HEK293 (cell line): Measurements from ENCODE around the gene NTRK3.

Experiments used
- CTCF ChIA-PET: fragments of 350-600 bp; formaldehyde crosslinking; extraction: SDS; loops from one replicate; lab custom pipeline; 2021; ENCODE audit warnings: antibody characterized with exemption; lab: Yijun Ruan, JAX
- POLR2A ChIA-PET: fragments of 300-600 bp; formaldehyde crosslinking; extraction: SDS; loops from one replicate; lab custom pipeline; 2020; ENCODE audit warnings: antibody characterized with exemption, inconsistent platforms; lab: Yijun Ruan, JAX
- H3K27ac ChIP-seq: fragments of 200-500 bp; sonication (Bioruptor generic); 2 replicates; pipeline ENCODE4 v1.5.1; 2014; ENCODE audit warnings: low read depth, low read length, control low read depth, inconsistent platforms; ENCODE audit errors: extremely low read depth
- H3K36me3 ChIP-seq, 2 experiments: fragments of 200-500 bp in 1 of 2; sonication (Bioruptor generic) in 1 of 2; 1 replicate in 1 of 2; 2 replicates in 1 of 2; pipeline ENCODE4 v1.5.1; 2014 to 2017; ENCODE audit warnings: inconsistent platforms in 2 of 2, low read length in 2 of 2; ENCODE audit not compliant: control insufficient read depth in 2 of 2, insufficient read depth in 1 of 2
- H3K4me1 ChIP-seq: fragments of 200-500 bp; sonication (Bioruptor generic); 2 replicates; pipeline ENCODE4 v1.5.1; 2014; ENCODE audit warnings: mild to moderate bottlenecking, low read length, inconsistent platforms; ENCODE audit not compliant: control insufficient read depth, insufficient read depth
- H3K4me3 ChIP-seq: 2 replicates; pipeline ENCODE4 v1.5.1; 2011; ENCODE audit warnings: low read depth, mild to moderate bottlenecking, control low read depth, low read length, moderate library complexity
- H3K9me3 ChIP-seq: fragments of 200-500 bp; sonication (Bioruptor generic); 2 replicates; pipeline ENCODE4 v1.5.1; 2014; ENCODE audit warnings: low read depth, low read length, inconsistent platforms; ENCODE audit not compliant: control insufficient read depth, insufficient read depth
- HOXA7 ChIP-seq: sonication (generic); formaldehyde crosslinking; IDR thresholded peaks from 2 replicates; pipeline ENCODE4 v1.8.1; 2022; ENCODE audit warnings: missing genetic modification reagents, borderline replicate concordance
- OVOL3 ChIP-seq: fragments of 450-650 bp; formaldehyde crosslinking; IDR thresholded peaks from 2 replicates; pipeline ENCODE4 v1.5.1; 2016; ENCODE audit warnings: missing biosample characterization, missing genetic modification characterization
- SCRT1 ChIP-seq: fragments of 450-650 bp; formaldehyde crosslinking; IDR thresholded peaks from 2 replicates; pipeline ENCODE4 v1.5.1; 2016; ENCODE audit warnings: missing biosample characterization, missing genetic modification characterization, borderline replicate concordance
- ZBTB20 ChIP-seq: fragments of 450-650 bp; formaldehyde crosslinking; IDR thresholded peaks from 2 replicates; pipeline ENCODE4 v1.5.1; 2016; ENCODE audit warnings: missing biosample characterization, missing genetic modification characterization
- ZBTB26 ChIP-seq: fragments of 450-650 bp; formaldehyde crosslinking; optimal IDR thresholded peaks from 2 replicates; pipeline ENCODE3; 2016; ENCODE audit warnings: missing biosample characterization, mild to moderate bottlenecking, missing genetic modification characterization
- ZBTB6 ChIP-seq: fragments of 450-650 bp; formaldehyde crosslinking; IDR thresholded peaks from 2 replicates; pipeline ENCODE4 v1.5.1; 2017; ENCODE audit warnings: missing biosample characterization, missing genetic modification characterization
- ZEB2 ChIP-seq: fragments of 450-650 bp; formaldehyde crosslinking; IDR thresholded peaks from 2 replicates; pipeline ENCODE4 v1.5.1; 2016; ENCODE audit warnings: missing biosample characterization, missing genetic modification characterization
- ZFHX2 ChIP-seq: fragments of 450-650 bp; formaldehyde crosslinking; conservative IDR thresholded peaks from 2 replicates; pipeline ENCODE4 v1.5.1; 2016; ENCODE audit warnings: missing biosample characterization, missing genetic modification characterization
- ZFP69B ChIP-seq: fragments of 450-650 bp; formaldehyde crosslinking; IDR thresholded peaks from 2 replicates; pipeline ENCODE4 v1.5.1; 2016; ENCODE audit warnings: missing biosample characterization, missing genetic modification characterization
- ZNF10 ChIP-seq: fragments of 450-650 bp; formaldehyde crosslinking; IDR thresholded peaks from 2 replicates; pipeline ENCODE4 v1.5.1; 2017; ENCODE audit warnings: missing biosample characterization, missing genetic modification characterization
- ZNF24 ChIP-seq: fragments of 450-650 bp; formaldehyde crosslinking; IDR thresholded peaks from 2 replicates; pipeline ENCODE4 v1.5.1; 2016; ENCODE audit warnings: missing biosample characterization, missing genetic modification characterization
- ZNF280C ChIP-seq: fragments of 450-650 bp; formaldehyde crosslinking; IDR thresholded peaks from 2 replicates; pipeline ENCODE4 v1.5.1; 2016; ENCODE audit warnings: missing biosample characterization, missing genetic modification characterization
- ZNF311 ChIP-seq: fragments of 450-650 bp; formaldehyde crosslinking; IDR thresholded peaks from 2 replicates; pipeline ENCODE4 v1.5.1; 2017; ENCODE audit warnings: missing biosample characterization, missing genetic modification characterization, borderline replicate concordance
- ZNF354C ChIP-seq: fragments of 450-650 bp; formaldehyde crosslinking; IDR thresholded peaks from 2 replicates; pipeline ENCODE4 v1.5.1; 2016; ENCODE audit warnings: missing biosample characterization, missing genetic modification characterization, low read depth, borderline replicate concordance
- ZNF404 ChIP-seq: fragments of 450-650 bp; formaldehyde crosslinking; IDR thresholded peaks from 2 replicates; pipeline ENCODE4 v1.5.1; 2017; ENCODE audit warnings: missing biosample characterization, missing genetic modification characterization
- ZNF529 ChIP-seq: fragments of 450-650 bp; formaldehyde crosslinking; IDR thresholded peaks from 2 replicates; pipeline ENCODE4 v1.5.1; 2017; ENCODE audit warnings: missing genetic modification characterization, missing biosample characterization; ENCODE audit not compliant: insufficient replicate concordance
- ZNF571 ChIP-seq: fragments of 450-650 bp; formaldehyde crosslinking; IDR thresholded peaks from 2 replicates; pipeline ENCODE4 v1.5.0; 2017; ENCODE audit warnings: missing biosample characterization, missing genetic modification characterization
- ZNF629 ChIP-seq: fragments of 450-650 bp; formaldehyde crosslinking; IDR thresholded peaks from 2 replicates; pipeline ENCODE4 v1.5.1; 2017; ENCODE audit warnings: missing biosample characterization, missing genetic modification characterization
- ZNF791 ChIP-seq: fragments of 450-650 bp; formaldehyde crosslinking; IDR thresholded peaks from 2 replicates; pipeline ENCODE4 v1.5.1; 2016; ENCODE audit warnings: missing biosample characterization, missing genetic modification characterization
- TF ChIP-seq, protein P1 (sequence below): fragments of 450-650 bp; formaldehyde crosslinking; IDR thresholded peaks from 2 replicates; pipeline ENCODE4 v1.5.1; 2016; ENCODE audit warnings: missing biosample characterization, missing genetic modification characterization, borderline replicate concordance
- TF ChIP-seq, protein P2 (sequence below): fragments of 450-650 bp; formaldehyde crosslinking; IDR thresholded peaks from 2 replicates; pipeline ENCODE4 v1.5.1; 2016; ENCODE audit warnings: missing biosample characterization, missing genetic modification characterization
- TF ChIP-seq, protein P3 (sequence below): sonication (generic); formaldehyde crosslinking; IDR thresholded peaks from 2 replicates; pipeline ENCODE4 v1.8.1; 2022; ENCODE audit warnings: mild to moderate bottlenecking, moderate library complexity, missing genetic modification reagents
- TF ChIP-seq, protein P4 (sequence below): fragments of 450-650 bp; formaldehyde crosslinking; IDR thresholded peaks from 2 replicates; pipeline ENCODE4 v1.5.1; 2016; ENCODE audit warnings: missing biosample characterization, missing genetic modification characterization

NTRK3 gene

DNA sequence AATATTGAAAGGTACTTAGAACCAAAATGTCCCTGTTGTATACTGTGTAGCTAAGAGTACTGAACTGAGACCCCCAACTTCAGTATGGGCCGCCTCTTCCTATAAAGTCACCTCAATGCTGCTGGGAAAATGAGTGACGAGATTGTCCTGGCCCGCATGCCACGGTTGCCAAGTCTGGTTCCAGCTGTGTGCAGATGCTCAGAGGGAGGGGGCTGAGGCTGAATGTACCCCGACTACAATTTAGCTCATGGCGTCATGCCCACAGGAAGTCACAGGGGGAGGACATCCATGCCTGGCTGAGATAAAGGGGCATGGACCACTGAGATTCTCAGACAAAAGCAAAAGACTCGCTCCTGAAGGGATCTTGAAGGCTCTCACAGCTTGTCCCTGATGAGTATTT is 271.1 kb downstream of the NTRK3 start:
- CTCF ChIA-PET: interaction anchor here (0.5 kb wide), 1 partner anchor 1057 kb away, joined by 3 read pairs; no protein-coding TSS in a partner anchor
- no peak overlapping the region for H3K27ac ChIP-seq
- no peaks in the 10 kb centered on the region for H3K36me3 ChIP-seq
- H3K9me3 ChIP-seq: no peaks in the 10 kb centered on the region
- H3K4me3 ChIP-seq: no peak overlapping the region
- POLR2A ChIA-PET: no interaction called here
- H3K4me1 ChIP-seq: no peaks in the 10 kb centered on the region
- TF ChIP-seq ZNF24 (no peak), ZBTB6 (tag by site-specific recombination) (no peak), ZNF10 (tag by site-specific recombination) (no peak), ZNF280C (tag by site-specific recombination) (no peak), ZNF529 (no peak), ZNF571 (tag by site-specific recombination) (no peak), SCRT1 (tag by site-specific recombination) (no peak), ZNF791 (tag by site-specific recombination) (no peak), ZNF354C (tag by site-specific recombination) (no peak), OVOL3 (tag by site-specific recombination) (no peak), ZEB2 (no peak)
- TF ChIP-seq, protein P1, sequence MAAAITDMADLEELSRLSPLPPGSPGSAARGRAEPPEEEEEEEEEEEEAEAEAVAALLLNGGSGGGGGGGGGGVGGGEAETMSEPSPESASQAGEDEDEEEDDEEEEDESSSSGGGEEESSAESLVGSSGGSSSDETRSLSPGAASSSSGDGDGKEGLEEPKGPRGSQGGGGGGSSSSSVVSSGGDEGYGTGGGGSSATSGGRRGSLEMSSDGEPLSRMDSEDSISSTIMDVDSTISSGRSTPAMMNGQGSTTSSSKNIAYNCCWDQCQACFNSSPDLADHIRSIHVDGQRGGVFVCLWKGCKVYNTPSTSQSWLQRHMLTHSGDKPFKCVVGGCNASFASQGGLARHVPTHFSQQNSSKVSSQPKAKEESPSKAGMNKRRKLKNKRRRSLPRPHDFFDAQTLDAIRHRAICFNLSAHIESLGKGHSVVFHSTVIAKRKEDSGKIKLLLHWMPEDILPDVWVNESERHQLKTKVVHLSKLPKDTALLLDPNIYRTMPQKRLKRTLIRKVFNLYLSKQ (tag by site-specific recombination): no peak
- TF ChIP-seq, protein P2, sequence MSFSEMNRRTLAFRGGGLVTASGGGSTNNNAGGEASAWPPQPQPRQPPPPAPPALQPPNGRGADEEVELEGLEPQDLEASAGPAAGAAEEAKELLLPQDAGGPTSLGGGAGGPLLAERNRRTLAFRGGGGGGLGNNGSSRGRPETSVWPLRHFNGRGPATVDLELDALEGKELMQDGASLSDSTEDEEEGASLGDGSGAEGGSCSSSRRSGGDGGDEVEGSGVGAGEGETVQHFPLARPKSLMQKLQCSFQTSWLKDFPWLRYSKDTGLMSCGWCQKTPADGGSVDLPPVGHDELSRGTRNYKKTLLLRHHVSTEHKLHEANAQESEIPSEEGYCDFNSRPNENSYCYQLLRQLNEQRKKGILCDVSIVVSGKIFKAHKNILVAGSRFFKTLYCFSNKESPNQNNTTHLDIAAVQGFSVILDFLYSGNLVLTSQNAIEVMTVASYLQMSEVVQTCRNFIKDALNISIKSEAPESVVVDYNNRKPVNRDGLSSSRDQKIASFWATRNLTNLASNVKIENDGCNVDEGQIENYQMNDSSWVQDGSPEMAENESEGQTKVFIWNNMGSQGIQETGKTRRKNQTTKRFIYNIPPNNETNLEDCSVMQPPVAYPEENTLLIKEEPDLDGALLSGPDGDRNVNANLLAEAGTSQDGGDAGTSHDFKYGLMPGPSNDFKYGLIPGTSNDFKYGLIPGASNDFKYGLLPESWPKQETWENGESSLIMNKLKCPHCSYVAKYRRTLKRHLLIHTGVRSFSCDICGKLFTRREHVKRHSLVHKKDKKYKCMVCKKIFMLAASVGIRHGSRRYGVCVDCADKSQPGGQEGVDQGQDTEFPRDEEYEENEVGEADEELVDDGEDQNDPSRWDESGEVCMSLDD: no peak

DNA sequence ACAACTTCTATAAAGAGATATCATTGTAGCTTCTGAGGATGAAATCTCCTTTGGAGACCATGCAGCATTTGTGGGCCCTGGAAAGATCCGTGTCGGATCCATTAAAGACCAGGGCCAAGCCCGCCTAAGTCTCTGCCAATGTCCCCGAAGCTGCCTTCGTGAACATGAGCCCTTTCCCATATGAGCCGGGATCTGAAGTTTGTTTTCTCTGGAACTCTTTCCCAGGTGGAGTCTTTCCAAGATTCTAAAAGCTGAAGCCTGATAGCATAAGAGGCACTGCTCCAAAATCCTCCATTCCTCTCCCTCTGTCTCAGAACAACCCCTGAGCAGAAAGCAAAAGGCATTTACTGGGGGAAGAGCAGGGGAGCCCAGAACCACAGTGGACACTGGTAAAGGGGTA is 274.6 kb downstream of the NTRK3 start:
- CTCF ChIA-PET: no interaction called here
- H3K4me3 ChIP-seq: no peak overlapping the region
- no peaks in the 10 kb centered on the region for H3K4me1 ChIP-seq
- no peaks in the 10 kb centered on the region for H3K9me3 ChIP-seq
- no peak overlapping the region for H3K27ac ChIP-seq
- no peaks in the 10 kb centered on the region for H3K36me3 ChIP-seq
- POLR2A ChIA-PET: no interaction called here
- no peak for TF ChIP-seq ZFHX2 (tag by site-specific recombination)
- TF ChIP-seq ZNF311 (tag by site-specific recombination): no peak
- no peak for TF ChIP-seq SCRT1 (tag by site-specific recombination)
- no peak for TF ChIP-seq ZNF404
- no peak for TF ChIP-seq ZBTB20 (tag by site-specific recombination)
- no peak for TF ChIP-seq HOXA7 (CRISPR knock-in tag)
- no peak for TF ChIP-seq ZFP69B
- no peak for TF ChIP-seq ZNF629 (tag by site-specific recombination)
- TF ChIP-seq ZBTB26 (tag by site-specific recombination): no peak
- TF ChIP-seq, protein P3, sequence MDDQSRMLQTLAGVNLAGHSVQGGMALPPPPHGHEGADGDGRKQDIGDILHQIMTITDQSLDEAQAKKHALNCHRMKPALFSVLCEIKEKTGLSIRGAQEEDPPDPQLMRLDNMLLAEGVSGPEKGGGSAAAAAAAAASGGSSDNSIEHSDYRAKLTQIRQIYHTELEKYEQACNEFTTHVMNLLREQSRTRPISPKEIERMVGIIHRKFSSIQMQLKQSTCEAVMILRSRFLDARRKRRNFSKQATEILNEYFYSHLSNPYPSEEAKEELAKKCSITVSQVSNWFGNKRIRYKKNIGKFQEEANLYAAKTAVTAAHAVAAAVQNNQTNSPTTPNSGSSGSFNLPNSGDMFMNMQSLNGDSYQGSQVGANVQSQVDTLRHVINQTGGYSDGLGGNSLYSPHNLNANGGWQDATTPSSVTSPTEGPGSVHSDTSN (CRISPR knock-in tag): no peak
- TF ChIP-seq, protein P4, sequence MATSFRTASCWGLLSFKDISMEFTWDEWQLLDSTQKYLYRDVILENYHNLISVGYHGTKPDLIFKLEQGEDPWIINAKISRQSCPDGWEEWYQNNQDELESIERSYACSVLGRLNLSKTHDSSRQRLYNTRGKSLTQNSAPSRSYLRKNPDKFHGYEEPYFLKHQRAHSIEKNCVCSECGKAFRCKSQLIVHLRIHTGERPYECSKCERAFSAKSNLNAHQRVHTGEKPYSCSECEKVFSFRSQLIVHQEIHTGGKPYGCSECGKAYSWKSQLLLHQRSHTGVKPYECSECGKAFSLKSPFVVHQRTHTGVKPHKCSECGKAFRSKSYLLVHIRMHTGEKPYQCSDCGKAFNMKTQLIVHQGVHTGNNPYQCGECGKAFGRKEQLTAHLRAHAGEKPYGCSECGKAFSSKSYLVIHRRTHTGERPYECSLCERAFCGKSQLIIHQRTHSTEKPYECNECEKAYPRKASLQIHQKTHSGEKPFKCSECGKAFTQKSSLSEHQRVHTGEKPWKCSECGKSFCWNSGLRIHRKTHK (tag by site-specific recombination): no peak
